Suprapubic skin (tissue), 4 donors: Measurements from ENCODE around the gene KNDC1. TPM values are rescaled to one million over a fixed set of nuclear protein-coding genes. Genes with fewer than 3 reads are reported as not detected.

ENCODE experiments used
- DNase-seq, 2 donors: peaks; one replicate each; pipeline ENCODE4 v3.0.0-alpha.2; 2019; ENCODE audit warnings: low spot score in 2 of 2
- H3K27ac ChIP-seq: fragments of 200-600 bp; sonication (generic); one replicate; pipeline ENCODE4 v1.5.1; 2019
- H3K27me3 ChIP-seq: fragments of 200-600 bp; sonication (generic); one replicate; pipeline ENCODE4 v1.5.1; 2019
- H3K36me3 ChIP-seq: fragments of 200-600 bp; sonication (generic); one replicate; pipeline ENCODE4 v1.5.1; 2019
- H3K4me1 ChIP-seq: fragments of 200-600 bp; sonication (generic); one replicate; pipeline ENCODE4 v1.5.1; 2019
- H3K4me3 ChIP-seq: fragments of 200-600 bp; sonication (generic); one replicate; pipeline ENCODE4 v1.5.1; 2019; ENCODE audit warnings: mild to moderate bottlenecking
- H3K9me3 ChIP-seq: fragments of 200-600 bp; sonication (generic); one replicate; pipeline ENCODE4 v1.5.1; 2019
- EP300 ChIP-seq: sonication (generic); formaldehyde crosslinking; IDR thresholded peaks from one replicate; pipeline ENCODE4 v1.6.1; 2017; ENCODE audit warnings: antibody characterized with exemption
- POLR2A ChIP-seq, 2 donors: fragments of 450-650 bp; IDR thresholded peaks; one replicate each; pipeline ENCODE4 v1.6.1; 2017; ENCODE audit warnings: antibody characterized with exemption in 2 of 2, mild to moderate bottlenecking in 2 of 2, moderate library complexity in 2 of 2
- POLR2AphosphoS5 ChIP-seq, 3 donors: sonication (generic); formaldehyde crosslinking; IDR thresholded peaks; one replicate each; pipeline ENCODE4 v1.6.1; 2017; ENCODE audit warnings: antibody characterized with exemption in 3 of 3
- WGBS: methylation state at CpG from one replicate; pipeline ENCODE4 v1.1.5; 2018; 5-methylcytosine and 5-hydroxymethylcytosine counted together
- total RNA-seq, 4 donors: library from RNA; depleted of rRNA; stranded (reverse); fragments of >200 nt; gene quantifications; one replicate each; pipeline ENCODE4 v1.1.0, GENCODE V29; 2016
- TF ChIP-seq, protein P1 (sequence below), 2 donors: fragments of 200-600 bp in 1 of 2; fragments of 450-650 bp in 1 of 2; sonication (generic) in 1 of 2; IDR thresholded peaks; one replicate each; pipeline ENCODE4 v1.5.1; 2016 to 2019; ENCODE audit warnings: antibody characterized with exemption in 2 of 2, mild to moderate bottlenecking in 1 of 2, moderate library complexity in 1 of 2

The KNDC1 gene
- total RNA-seq, 4 donors from 2014 or later = 0.08 to 2.5 (median 0.58) TPM

DNA sequence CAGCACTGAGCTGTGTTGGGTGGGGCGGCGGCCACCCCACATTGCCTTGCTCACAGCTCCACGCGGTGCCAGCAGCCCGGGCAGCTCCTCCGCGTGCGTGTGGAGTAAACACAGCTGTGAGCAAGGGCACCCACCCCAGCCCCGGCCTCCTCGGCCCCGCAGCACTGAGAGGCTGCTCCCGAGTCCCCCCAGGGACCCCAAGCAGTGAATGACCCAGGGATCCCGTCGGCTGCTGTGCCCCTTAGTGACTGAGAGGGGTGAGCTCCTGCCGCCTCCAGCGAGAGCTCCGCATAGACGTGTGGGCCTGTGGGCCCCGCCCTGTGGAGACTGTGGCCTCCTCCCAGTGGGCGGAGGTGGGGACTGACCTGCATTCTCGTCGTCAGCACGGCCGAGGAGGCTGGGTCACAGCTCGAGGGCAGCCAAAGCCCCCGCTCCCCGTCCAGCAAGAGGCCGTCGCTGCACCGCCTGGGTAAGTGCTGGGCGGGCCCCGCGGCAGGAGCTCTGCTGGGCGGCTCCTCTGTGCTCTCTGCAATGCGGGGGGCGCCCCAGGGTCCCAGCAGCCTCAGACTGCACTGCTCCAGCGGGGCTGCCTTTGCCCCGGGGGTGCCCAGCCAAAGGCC, 40.1 kb downstream of the KNDC1 start:
- Histone ChIP-seq H3K4me3 (no peak overlapping the region), H3K36me3 (no peaks in the 10 kb centered on the region), H3K27ac (no peak overlapping the region), H3K27me3 (peaks cover 76% of the 10 kb centered on the region), H3K4me1 (peaks cover 3% of the 10 kb centered on the region), H3K9me3 (no peaks in the 10 kb centered on the region)
- TF ChIP-seq, protein P1, sequence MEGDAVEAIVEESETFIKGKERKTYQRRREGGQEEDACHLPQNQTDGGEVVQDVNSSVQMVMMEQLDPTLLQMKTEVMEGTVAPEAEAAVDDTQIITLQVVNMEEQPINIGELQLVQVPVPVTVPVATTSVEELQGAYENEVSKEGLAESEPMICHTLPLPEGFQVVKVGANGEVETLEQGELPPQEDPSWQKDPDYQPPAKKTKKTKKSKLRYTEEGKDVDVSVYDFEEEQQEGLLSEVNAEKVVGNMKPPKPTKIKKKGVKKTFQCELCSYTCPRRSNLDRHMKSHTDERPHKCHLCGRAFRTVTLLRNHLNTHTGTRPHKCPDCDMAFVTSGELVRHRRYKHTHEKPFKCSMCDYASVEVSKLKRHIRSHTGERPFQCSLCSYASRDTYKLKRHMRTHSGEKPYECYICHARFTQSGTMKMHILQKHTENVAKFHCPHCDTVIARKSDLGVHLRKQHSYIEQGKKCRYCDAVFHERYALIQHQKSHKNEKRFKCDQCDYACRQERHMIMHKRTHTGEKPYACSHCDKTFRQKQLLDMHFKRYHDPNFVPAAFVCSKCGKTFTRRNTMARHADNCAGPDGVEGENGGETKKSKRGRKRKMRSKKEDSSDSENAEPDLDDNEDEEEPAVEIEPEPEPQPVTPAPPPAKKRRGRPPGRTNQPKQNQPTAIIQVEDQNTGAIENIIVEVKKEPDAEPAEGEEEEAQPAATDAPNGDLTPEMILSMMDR (IDR thresholded peaks at IDR 0.05) = no peak
- no peak for TF ChIP-seq POLR2AphosphoS5 (IDR thresholded peaks at IDR 0.05)
- no peak for TF ChIP-seq EP300
- no peak for TF ChIP-seq POLR2A (IDR thresholded peaks at IDR 0.05)
- DNase-seq = no peak
- WGBS = no CpG with 5 or more reads among the region's 38 CpGs

- TF ChIP-seq POLR2A (IDR thresholded peaks at IDR 0.05) (no peak), EP300 (no peak), POLR2AphosphoS5 (IDR thresholded peaks at IDR 0.05) (no peak)
- TF ChIP-seq, protein P1 (IDR thresholded peaks at IDR 0.05) = no peak
- 55% methylated on average over 2 of the region's 15 CpGs for WGBS
- H3K4me3 ChIP-seq = no peak overlapping the region
- peaks cover 76% of the 10 kb centered on the region for H3K27me3 ChIP-seq
- H3K27ac ChIP-seq = no peak overlapping the region
- no peak for DNase-seq
- H3K4me1 ChIP-seq = peaks cover 3% of the 10 kb centered on the region
- no peaks in the 10 kb centered on the region for H3K36me3 ChIP-seq
- no peaks in the 10 kb centered on the region for H3K9me3 ChIP-seq
These were observed 40.6 kb downstream of the KNDC1 start for GRCh38 chr10:133200621-133201031.

GRCh38 chr10:133201151-133201947, 41.3 kb downstream of the KNDC1 start:
- Histone ChIP-seq H3K27ac (no peak overlapping the region), H3K4me3 (no peak overlapping the region), H3K4me1 (peaks cover 3% of the 10 kb centered on the region), H3K27me3 (peaks cover 76% of the 10 kb centered on the region), H3K9me3 (no peaks in the 10 kb centered on the region), H3K36me3 (no peaks in the 10 kb centered on the region)
- WGBS = 77% methylated on average over 48 of the region's 57 CpGs
- TF ChIP-seq, protein P1 (IDR thresholded peaks at IDR 0.05) = no peak
- TF ChIP-seq POLR2A (IDR thresholded peaks at IDR 0.05) (no peak), POLR2AphosphoS5 (IDR thresholded peaks at IDR 0.05) (no peak), EP300 (no peak)
- DNase-seq = no peak

DNA sequence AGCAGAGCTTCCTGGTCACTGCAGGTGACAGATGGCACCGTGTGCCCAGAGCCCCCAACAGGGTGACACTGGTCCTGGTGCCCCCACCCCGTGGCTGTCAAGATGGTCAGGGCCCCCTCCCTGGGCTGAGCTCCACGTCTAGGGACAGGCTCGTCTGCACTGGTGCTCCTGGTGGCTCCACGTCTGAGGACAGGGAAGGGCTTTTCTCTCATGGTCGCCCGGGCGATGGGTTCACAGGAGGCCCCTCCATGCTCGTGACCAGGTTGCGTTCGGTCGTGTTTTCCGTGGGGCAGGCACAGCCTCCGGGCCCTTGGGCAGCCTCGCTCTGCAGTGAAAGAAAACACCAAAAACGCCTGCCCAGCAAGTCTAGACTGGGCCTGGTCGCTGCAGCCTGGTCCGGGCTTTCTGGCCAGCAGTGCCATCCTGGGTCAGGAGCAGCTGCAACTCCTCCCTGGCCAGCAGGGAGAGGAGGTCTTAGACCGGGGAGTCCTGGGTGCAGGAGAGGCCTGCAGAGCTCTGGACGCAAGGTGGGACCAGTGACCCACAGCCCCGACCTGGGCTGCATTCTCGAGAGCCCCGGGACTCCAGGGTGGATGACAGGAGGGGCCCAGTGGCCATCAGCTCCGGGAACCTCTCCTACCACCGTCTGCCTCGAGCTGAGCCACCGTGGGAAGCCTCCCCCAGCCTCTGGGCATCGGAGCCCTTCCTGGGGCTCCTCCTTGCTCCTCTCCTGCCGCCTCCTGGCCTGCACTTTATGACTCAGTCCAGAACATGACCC, 42.1 kb downstream of the KNDC1 start:
- no peaks in the 10 kb centered on the region for H3K36me3 ChIP-seq
- TF ChIP-seq POLR2AphosphoS5 (IDR thresholded peaks at IDR 0.05) = no peak
- no peak for TF ChIP-seq EP300
- TF ChIP-seq, protein P1 (IDR thresholded peaks at IDR 0.05) = no peak
- no peak for TF ChIP-seq POLR2A (IDR thresholded peaks at IDR 0.05)
- no peak overlapping the region for H3K27ac ChIP-seq
- peaks cover 80% of the 10 kb centered on the region for H3K27me3 ChIP-seq
- no peak for DNase-seq
- no CpG with 5 or more reads among the region's 29 CpGs for WGBS
- H3K4me3 ChIP-seq = no peak overlapping the region
- peaks cover 5% of the 10 kb centered on the region for H3K4me1 ChIP-seq
- no peaks in the 10 kb centered on the region for H3K9me3 ChIP-seq
